Measurements from ENCODE around the gene PTPN1.

DNA sequence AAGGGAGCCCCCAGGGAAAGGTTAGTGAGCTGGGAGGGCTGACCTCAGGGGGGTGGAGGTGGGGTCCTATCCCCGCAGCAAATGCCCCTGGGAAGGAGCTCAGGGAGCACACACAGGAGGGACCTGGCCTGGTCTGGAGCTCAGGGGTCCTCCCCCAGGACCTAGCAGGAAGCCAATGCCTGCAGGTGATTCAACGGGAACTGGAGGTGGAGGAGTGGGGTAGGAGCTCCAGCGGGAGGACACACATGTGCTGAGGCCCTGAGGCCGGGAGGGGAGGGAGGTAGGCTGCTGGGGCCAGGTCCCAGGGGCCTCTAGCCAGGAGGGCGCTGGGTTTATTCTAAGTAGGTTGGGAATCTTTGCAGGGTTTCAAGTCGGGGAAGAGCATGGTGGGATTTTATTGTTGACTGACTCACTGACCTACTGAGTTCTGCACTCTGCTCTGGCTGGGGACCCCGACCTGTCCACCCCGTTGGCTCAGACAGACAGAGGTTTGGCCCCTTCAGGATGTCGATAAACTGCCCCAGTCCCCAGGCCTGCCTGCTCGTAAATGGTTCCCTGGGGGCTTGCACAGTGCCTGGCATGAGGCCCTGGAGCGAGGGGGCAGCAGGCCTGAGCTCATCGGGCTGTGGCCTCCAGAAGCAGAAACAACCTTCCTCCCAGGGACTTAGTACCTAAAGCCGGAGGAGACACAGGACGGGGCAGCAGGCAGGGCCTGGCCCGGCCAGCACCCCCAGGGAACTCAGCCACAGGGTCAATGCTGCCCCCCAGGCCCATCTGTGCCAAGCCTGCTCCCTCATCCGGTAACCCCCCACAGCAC lies 118.9 kb downstream of the PTPN1 start:
- TF ChIP-seq POLR2AphosphoS5 (IDR thresholded peaks at IDR 0.05; ENCODE audit: low read depth, low read length), result no peak
- no peak for TF ChIP-seq POLR2A (IDR thresholded peaks at IDR 0.05; ENCODE audit: low read depth, low read length)
- no peak for TF ChIP-seq TAF1 (IDR thresholded peaks at IDR 0.05; ENCODE audit: low read depth, low read length)
- no peak for TF ChIP-seq PAX5 (IDR thresholded peaks at IDR 0.05; ENCODE audit: insufficient read depth, low read length, severe bottlenecking)
- no peak for TF ChIP-seq SPI1 (IDR thresholded peaks at IDR 0.05; ENCODE audit: low read depth, low read length)
- TF ChIP-seq POU2F2 (IDR thresholded peaks at IDR 0.05; ENCODE audit: low read depth, low read length), result no peak
